DMS79 treated with DMSO at 0.1 percent for 48 hours (cell line): ENCODE results near the gene MAST4.
A peak's percentile ranks its signal among the peaks of the same experiment; 100 is the strongest.
"Not testable (repeated sequence)": the region's sequence is repeated elsewhere in the genome, so short reads cannot be mapped to it uniquely, and the experiment has no call there.

Source experiments
- DNase-seq: peaks from one replicate; lab custom pipeline; 2025; lab: John Stamatoyannopoulos, UW

Gene MAST4

DNA sequence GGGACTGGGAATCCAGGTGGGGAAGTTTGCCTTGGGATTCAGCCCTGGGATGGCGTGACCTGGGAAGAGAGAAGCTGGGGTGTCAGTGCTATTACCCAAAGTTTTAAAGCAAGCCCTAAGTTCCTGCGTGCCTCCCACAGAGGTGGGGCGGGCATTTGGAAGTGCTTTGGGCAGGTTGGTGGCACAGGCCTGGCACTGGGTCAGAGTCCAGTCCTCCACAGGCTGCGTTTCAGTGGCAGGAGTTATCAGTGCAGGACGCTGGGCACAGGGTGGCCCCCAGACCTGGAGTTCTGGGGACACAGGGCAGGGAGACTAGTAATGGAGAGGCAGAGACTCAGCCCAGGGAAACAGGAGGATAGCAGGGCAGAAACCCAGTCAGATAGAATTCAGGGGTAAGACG is 147.2 kb downstream of the MAST4 start:
- no peak for DNase-seq

DNA sequence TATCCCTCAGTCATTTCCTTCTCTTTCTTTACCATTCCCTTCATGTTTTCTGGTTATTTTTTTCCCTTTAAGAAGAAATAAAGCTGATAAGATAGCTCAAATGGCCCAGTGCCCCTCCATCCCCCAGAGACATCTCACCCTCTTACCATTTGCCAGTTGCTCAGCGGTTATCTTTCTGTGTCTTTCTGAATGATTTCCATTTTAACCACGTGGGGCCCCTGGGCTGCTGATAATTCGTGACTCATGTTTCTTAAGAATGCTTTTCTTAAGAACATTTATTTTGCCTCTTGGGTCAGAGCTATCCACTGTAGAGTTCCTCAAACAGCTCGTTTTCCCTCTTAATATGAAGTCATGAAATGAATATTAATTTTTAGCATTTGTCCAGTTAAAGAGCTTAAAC is 147.8 kb downstream of the MAST4 start:
- DNase-seq = no peak

DNA sequence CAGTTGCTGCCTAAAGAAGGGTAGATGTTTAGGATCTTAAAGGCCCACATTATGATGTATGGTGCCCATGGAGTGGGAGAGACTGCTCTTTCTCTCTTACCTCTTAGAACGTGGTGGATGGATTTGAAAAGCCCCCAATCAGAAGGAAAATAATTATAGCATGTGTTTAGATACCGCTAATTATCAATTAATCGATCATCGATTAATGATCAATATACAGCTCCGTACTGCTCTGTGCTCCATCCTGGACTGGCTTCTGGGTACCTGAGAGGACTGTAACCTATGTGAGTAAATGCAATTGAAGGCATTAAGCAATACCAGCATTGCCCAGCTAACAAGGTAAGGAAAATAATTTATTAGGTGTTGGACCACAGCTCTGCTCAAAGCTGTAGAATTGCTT is 149.1 kb downstream of the MAST4 start:
- no peak for DNase-seq

DNA sequence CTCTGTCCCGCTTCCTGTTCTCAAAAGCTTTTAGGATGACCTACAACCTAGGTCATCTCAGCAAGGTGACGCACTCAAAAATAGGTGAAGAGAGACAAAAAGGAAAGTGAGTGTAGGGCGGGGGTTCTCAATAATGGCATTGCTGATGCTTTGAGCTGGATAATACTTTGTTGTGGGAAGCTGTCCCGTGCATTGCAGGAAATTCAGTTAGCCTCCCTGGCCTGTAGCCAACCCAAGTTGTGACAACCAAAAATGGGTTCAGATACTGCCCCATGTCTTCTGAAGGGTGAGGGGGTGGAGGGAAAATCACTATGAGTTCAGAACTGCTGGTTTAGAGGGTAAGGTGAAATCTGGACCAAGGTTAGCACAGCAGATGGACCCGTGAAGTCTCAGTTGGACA is 151.4 kb downstream of the MAST4 start:
- no peak for DNase-seq

DNA sequence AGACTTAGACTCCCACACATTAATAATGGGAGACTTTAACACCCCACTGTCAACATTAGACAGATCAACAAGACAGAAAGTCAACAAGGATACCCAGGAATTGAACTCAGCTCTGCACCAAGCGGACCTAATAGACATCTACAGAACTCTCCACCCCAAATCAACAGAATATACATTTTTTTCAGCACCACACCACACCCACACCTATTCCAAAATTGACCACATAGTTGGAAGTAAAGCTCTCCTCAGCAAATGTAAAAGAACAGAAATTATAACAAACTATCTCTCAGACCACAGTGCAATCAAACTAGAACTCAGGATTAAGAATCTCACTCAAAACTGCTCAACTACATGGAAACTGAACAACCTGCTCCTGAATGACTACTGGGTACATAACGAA is 156.5 kb downstream of the MAST4 start:
- not testable (repeated sequence) for DNase-seq

DNA sequence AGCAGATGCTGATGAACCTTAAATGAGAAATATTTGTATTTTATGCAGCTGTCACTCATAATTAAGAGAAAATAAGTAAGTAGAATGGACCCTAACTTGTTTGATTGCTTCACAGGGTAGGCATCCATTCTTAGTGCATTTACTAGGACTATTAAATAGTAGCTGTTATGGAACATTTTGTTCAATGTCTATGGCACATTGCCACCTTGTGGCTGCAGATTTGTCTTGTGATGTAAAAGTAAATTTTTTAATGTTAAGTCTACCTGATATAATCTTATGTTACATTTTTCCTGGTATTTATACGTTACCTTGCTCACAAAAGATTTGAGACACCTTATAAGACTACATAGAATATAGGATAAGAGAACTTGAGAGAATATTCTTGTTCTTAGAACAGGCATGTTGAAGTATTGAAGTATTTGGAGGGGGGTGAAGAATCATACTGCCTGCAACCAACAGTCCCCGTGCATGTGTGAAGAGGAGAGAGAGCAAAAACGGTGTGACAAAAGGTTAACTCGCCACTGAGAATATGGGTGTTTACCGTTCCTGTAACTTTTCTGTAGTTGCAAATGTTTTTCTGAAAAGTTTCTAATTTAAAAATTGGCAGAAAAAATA is 161.1 kb downstream of the MAST4 start:
- peak; percentile 34 for DNase-seq

DNA sequence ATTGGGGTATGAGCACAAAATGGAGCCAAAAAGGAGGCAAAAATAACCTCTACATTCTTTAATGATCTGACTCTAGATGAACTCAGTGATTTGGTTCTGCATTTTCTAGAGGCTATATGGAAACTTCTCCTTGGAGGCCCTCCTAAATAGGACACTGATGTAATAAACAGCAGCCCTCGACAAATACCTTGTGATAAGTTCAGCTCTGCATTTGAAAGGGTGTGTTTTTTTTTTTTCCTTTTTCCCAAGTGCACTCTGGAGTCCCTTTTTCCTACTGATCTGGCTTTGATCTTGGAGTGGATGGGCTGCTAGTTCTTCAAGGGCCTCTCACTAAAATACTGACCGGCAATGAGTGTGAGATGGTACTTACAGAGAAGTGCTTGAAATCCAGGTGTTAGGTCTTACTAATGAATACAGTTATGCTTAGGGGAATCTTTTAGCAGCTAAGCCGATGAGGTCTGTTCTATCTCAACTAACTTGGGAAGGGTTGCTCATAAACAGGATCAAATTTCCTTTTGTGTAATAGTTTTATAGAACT is 161.7 kb downstream of the MAST4 start:
- peak; percentile 63 for DNase-seq

DNA sequence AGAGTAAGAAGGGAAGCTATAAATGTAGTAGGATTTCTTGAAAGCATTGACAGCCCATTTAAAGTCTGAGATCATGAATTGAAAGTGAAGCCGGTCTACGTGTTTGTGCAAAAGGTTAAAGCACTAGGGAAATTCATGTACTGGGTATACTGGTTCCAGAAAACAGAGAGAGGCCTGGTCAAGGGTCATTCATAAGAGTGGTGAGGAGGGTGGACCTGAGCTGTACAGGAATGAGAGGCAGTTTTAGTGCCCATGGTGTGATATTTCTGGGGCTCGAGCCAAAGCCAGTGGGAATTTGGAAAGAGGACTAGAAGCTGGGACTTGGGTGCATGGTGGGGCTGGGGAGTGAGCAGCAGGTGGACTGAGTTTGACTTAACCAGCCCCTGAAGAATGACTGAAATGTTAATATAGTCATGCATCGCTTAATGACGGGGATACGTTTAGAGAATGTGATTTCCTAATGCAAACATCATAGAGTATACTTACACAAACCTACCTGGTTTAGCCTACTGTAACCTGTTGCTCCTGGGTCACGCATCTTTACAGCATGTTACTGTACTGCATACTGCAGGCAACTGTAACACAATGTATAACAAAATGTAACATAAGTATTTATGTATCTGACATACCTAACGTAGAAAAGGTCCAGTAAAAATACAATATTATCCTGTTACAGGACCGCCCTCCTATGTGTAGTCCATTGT is 173.0 kb downstream of the MAST4 start:
- DNase-seq = no peak

DNA sequence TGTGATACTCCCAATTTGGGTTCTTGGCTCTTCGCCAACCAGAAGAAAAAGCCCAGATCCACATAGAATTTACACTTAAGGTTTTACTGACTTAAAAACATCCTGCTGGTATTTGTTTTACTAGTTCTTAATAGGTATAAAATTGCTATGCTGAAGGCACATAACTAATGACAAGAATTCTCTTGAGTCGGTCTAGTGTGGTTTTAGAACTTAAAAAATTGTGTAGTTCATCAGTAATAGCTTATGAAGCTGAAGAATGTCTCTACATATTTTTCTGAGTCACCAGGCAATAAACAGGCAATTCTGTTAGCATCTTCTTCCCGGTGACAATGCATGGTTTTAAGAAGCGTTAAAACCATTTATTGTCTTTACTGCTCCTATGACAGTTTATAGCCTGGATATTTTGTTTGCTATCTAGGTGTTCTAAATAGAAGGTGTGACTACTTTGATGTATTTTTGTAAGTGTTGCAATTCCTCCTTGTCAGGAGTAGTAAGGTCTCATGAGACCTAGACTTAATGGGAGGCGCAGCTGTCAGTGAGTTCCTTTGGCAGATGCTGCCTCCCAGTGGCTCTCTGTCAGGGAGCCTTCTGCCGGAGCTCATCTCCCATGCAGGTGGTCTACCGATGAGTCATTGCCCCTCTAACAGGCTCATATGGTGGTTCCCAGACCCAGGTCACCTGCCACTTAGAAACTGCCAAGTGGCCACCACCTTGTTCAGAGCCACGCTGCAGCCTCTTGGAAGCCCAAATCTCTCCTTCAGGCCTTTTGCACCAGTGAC is 173.8 kb downstream of the MAST4 start:
- no peak for DNase-seq

DNA sequence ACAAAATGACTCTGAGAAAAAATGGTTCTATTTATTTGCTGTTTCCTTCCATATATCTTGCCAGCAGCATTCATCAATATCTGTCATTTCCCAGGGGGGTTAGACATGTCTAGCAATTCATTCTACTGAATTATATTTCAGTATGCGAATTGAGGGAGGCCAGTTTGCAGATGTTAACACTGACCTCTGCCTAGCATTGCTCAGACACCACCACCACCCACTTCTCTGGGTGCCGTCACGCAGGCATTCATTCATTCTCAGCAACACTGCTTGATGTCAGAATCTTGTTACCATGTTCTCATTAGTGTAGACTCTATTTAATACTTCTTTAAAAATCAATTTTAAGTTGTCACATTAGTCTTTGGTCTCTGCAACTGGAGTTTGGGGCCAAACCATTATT is 181.7 kb downstream of the MAST4 start:
- no peak for DNase-seq

DNA sequence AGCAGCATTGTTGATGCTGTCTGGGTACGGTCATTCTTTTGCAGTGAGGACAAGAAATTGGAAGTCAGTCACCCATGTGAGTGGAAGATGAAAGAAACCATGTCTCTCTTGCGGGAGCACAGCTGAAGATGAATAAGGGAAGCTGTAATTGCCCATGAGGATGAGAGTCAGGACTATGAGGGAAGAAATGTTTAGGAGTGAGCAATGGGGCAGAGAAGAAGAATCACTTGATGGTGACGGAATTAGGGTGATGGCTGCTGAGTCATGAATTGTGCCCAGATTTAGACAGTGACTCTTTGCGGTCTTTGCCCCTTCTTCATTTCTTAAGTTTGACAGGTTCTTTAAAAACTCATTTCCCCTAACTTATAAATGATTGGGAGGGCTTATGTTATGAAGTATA is 183.3 kb downstream of the MAST4 start:
- DNase-seq = no peak

DNA sequence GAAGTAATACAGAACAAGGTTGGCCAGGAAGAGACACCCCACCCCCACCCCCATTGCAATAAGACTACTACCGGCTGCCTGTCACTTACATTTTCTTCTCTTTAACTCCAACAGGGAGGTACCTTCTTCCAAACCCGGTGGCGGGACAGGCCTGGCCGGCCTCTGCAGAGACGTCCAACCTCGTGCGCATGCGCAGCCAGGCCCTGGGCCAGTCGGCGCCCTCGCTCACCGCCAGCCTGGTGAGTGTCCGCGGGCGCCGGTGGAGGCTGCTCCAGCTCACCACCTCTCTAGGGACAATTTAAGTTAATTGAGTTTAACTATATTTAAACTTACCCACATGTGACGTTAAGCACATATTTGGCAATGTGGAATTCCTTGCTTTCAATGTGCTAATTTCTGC is 192.4 kb downstream of the MAST4 start:
- DNase-seq = no peak

DNA sequence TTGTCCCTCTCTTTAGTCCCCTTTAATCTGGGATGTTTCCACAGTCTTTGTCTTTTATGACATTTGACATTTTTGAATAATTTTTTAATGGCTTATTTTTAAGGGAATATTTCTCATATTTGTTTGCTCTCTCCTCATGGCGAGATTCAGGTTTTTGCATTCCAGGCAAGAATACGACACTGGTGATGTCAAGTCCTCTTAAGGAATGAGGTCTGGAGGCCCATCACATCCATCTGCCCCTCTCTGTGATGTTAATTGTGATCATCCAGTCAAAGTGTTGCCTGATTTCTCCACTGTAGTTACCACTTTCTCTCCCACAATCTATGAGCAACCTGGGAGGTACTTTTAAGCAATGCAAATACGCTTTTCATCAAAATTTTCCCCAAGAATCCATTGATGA is 193.2 kb downstream of the MAST4 start:
- DNase-seq = no peak

DNA sequence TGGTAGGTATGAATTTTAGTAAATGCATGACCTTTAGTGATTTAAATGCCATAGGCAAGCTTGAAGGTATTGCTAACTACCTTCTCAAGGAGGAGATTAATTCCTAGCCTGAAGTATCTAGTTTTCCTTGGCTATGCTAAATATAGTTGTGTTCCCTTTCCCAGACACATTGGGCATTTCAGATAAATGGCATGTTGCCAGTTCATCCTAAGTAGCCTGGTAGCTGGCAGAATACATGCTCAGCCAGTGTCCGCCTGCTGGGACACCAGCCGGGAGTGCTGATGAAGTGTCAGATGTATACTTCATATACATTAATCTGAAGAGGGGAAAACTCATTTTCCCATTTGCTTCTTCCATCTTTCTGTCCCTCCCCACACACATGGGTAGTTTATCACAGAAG is 196.9 kb downstream of the MAST4 start:
- no peak for DNase-seq

DNA sequence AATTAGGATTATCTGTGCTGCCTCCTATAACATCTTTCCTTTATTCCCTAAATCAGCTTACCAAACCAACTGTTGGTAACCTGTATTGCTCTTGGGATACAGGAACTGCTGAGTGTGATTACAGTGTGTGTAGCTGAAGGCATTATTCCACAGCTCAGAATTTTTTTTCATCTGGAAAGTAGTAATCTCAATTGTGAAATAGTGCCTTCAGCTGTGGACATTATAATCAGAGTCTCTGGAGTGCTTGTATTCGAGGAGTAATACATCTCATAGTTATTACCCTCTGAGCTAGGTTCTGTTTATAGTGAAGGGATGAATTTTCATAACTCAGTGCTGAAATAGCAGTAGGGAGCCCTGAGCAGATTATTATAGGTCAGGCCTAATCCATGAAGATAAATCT is 199.5 kb downstream of the MAST4 start:
- DNase-seq = no peak

DNA sequence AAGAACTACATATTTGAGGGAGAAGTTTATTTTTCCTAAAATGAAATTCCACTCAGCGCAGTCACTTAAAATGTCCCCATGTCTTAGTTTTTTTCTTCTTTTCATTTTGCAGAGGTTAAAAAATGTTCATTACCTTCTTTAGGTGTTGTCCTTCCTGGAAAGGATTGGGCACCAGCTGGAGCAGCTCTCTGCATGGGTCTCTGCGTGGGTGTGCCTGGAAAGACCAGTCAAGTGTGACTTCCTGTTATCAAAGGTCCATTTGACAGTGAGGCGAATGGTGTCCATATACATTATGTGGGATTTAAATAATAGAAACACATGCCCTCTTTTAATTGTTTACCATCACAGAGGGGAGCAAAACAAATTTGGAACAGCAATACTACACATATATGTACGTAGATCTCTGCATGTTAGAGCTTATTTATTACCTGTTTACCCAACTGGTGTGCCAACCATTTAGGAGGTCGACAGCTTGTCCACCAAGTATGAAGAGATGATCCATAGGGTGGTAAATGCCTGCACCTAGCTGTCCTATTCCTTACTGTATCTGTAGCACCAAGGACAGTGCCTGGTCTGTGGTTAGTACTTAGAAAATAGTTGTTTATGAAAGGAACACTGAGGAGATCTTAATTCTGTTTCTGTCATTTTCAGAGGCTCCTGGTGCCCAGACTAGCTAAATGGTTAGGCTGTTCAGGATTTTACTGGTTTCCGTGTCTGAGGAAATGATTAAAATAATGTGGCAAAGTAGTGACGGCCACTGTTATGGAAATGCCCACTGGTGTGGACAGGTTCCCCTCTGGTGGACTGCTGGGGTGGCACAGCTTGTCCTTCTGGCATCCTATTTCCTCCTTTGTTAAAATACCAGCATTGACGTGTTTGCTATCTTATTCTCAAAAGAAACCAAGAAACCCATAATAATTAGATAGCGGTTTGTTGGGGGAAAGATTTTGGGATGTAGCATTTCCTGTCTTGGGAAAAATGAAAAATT is 200.4 kb downstream of the MAST4 start:
- DNase-seq = no peak

DNA sequence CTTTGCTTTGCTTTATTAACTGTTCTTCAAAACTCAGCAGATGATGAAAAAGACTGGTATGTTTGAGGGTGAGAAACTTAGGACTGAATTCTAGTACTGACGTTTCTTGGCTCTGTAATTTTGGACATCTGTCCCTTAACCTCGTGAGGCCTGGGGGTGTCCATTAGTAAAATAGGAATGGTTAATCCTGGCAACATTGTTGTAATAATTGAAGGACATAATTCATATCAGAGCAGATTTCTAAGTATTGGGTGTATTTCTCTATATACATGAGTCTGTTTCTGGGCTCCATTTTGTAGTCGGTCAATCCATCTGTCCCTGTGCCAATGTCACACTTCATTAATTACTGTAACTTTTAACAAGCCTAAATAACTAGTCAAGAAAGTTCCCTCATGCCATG is 206.7 kb downstream of the MAST4 start:
- no peak for DNase-seq

DNA sequence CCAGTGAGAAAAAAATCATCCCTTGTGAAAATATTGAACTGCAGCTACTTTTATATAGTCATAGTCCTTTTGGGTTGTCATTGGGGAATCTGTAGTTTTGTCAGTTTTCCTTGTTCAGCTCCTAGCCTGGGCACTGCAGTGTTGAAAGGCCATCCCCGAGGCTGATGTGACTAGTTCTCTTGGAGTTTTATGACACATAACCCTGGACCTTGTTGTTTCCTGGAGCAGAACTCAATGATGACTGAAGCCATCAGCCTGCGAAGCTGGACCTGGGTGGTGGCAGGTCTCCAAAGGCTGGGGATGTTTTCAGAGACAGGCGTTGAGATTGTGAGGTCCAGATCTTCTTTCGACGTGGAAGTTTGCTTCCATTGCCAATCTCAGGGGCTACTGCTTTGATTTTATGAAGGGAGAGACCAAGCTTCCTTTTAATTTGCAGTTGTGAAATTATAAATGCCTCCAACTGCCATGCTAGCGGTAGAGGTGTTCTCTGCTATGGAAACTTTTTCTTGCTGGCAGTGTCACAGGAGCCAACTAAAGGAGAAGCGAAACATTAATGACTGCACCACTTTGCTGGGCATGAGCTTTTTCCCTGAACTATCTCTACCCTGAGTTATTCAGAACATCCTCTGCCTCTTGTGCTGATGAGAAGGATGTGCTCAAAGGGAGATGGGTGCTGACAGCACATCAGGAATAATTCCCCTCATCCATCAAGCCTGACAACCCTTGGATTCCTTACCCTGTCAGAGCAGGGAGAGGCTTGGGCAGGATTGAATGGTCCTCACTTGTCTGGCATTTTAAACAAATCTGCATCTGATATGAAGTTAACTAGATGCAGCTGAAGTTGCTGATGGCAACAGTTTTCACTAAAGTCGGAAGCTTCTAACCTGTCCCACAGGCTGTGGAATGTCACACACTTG is 209.6 kb downstream of the MAST4 start:
- DNase-seq = no peak

DNA sequence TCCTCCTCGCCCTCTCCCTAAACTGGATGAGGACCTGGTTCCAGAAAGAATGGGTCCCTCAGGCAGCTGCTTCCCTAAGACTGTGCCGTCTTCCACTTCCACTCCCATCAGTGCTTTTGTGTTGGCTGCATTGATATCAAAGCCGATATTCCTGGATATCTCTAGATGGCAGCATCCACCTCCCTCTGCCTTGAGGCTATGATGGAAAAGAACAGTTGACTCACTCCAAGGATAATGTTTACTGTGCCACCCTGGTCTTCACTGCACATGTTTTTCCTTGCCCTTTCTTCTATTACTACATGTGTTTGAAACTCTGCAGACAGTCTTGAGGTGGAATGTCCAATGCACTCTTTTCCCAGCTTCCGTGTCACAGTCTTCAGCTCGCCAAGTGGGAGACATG is 211.6 kb downstream of the MAST4 start:
- DNase-seq = no peak

DNA sequence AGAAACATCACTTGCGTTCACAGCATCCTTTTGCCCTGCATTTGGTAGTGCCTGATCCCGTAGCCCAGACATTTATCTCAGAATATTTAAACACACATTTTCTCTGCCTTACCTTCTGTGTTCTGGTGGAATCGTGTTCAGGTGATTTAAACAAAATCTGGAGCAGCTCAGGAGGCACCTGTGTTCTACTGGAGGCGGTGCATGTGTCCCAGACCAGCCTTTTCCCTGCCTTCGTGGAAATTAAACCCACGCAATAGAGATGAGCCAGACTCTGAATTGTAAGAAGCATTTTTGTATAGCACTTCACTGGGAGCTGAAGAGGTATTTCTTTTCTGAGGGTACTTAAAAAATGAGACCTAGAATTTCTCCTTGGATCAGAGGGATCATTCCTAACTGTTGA is 212.5 kb downstream of the MAST4 start:
- DNase-seq = no peak

DNA sequence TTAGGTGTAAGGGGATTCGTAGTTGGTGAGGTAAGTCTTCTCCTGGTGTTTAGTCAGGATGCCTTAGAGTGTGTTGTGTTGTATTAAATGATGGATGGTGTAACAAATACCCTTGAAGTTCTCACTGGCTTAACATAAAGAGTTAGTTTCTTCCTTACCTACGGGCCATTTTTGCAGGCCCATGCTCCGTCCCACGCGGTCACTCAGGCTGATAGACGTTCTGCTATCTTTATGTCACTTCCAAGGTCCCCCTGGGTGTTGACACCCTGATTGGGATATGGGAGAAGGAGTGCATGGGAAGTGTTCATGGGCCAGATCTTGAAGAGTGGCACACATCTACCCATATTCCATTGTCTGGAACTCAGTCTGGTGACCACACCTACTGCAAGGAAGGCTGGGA is 214.0 kb downstream of the MAST4 start:
- no peak for DNase-seq
